ENCODE data around the gene RPS18. TPM values are rescaled to one million over a fixed set of nuclear protein-coding genes. Genes with fewer than 3 reads are reported as not detected.
"Not testable (repeated sequence)": the region's sequence is repeated elsewhere in the genome, so short reads cannot be mapped to it uniquely, and the experiment has no call there.

Gene RPS18
- total and polyA plus RNA-seq, 2 of the 13 experiments (the other 11 are each of a cell fraction or from before 2014, with no cell fraction given) = 3,896 to 5,806 TPM

GRCh38 chr6:33271468-33272274 lies at the start of gene RPS18, which contains the start of gene VPS52 (continued):
- TF ChIP-seq ETV5 (CRISPR knock-in tag; IDR thresholded peaks at IDR 0.05; ENCODE audit: borderline replicate concordance) = peak; percentile 71
- TF ChIP-seq IRF2 (CRISPR knock-in tag; IDR thresholded peaks at IDR 0.05) = peak; percentile 94
- no peak for TF ChIP-seq GRHL1 (CRISPR knock-in tag; conservative IDR thresholded peaks at IDR 0.05)
- TF ChIP-seq BHLHE40 (IDR thresholded peaks at IDR 0.05; ENCODE audit: low read length) = no peak; the same call in 1 of the 2 replicates
- TF ChIP-seq, protein P1, sequence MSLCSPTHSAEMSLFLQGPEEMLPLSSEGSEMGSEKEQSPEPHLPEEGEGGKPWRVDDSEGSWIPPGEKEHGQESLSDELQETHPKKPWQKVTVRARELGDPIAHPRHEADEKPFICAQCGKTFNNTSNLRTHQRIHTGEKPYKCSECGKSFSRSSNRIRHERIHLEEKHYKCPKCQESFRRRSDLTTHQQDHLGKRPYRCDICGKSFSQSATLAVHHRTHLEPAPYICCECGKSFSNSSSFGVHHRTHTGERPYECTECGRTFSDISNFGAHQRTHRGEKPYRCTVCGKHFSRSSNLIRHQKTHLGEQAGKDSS (CRISPR knock-in tag; IDR thresholded peaks at IDR 0.05; ENCODE audit: borderline replicate concordance, low read depth) = peak; percentile 61; the same call in 1 of the 2 replicates
- TF ChIP-seq SCMH1 (CRISPR knock-in tag; IDR thresholded peaks at IDR 0.05; ENCODE audit: borderline replicate concordance) = no peak
- peak; percentile 96 for TF ChIP-seq FOXK2 (IDR thresholded peaks at IDR 0.05)
- no peak for TF ChIP-seq ZNF570 (CRISPR knock-in tag; IDR thresholded peaks at IDR 0.05; ENCODE audit: borderline replicate concordance)

GRCh38 chr6:33226503-33227120 lies 45.3 kb upstream of the RPS18 start:
- H3K4me2 ChIP-seq (ENCODE audit: low read depth, low read length); H3K4me3 ChIP-seq (replicated peaks in 1 of 3; ENCODE audit: insufficient read depth in 1 of 3, low read depth in 2 of 3, low read length in 3 of 3); H4K20me1 ChIP-seq (ENCODE audit: insufficient read depth, low read length); H3K4me1 ChIP-seq (ENCODE audit: insufficient read depth, low read length); BruUV-seq (replicated peaks); CTCF ChIA-PET (ENCODE audit: low intra/inter-chr PET ratio, low total read pairs); H3K79me2 ChIP-seq (ENCODE audit: insufficient read depth, low read length); H3K27me3 ChIP-seq (ENCODE audit: control insufficient read depth in 1 of 2, insufficient read depth in 2 of 2, low read length in 2 of 2); ATAC-seq; H3K36me3 ChIP-seq (replicated peaks in 1 of 2; ENCODE audit: control insufficient read depth in 1 of 2, insufficient read depth in 2 of 2, low read length in 2 of 2); H3K9ac ChIP-seq (ENCODE audit: insufficient read depth, low read depth, low read length); H3K9me3 ChIP-seq (ENCODE audit: low read length); DNase-seq (ENCODE audit: low spot score); FAIRE-seq; POLR2A ChIA-PET; in situ Hi-C loops (cut with HindIII; ENCODE audit: extremely low pct_ligation_motif_present, low pct_unique_long_range_greater_than_20kb); H3K27ac ChIP-seq (ENCODE audit: extremely low read length, insufficient read depth, low read length); intact Hi-C loops (cut with micrococcal nuclease; ENCODE audit: unreplicated experiment); H2AFZ ChIP-seq (ENCODE audit: low read length): not testable (repeated sequence)
- 37% methylated on average over 14 of the region's 14 CpGs for WGBS (ENCODE audit: low lambda C conversion rate)

Data from HepG2 (cell line).